Ascending aorta (tissue), 2 donors: ENCODE measurements around the gene SDK2. TPM values are rescaled to one million over a fixed set of nuclear protein-coding genes. Genes with fewer than 3 reads are reported as not detected.

ENCODE experiments used
- DNase-seq, 2 donors: peaks; one replicate each; pipeline ENCODE4 v3.0.0-alpha.2; 2019; ENCODE audit warnings: low spot score in 2 of 2
- H3K27ac ChIP-seq, 2 donors: fragments of 200-600 bp; sonication (generic); one replicate each; pipeline ENCODE4 v1.5.1; 2016 to 2017; ENCODE audit warnings: mild to moderate bottlenecking in 1 of 2
- H3K27me3 ChIP-seq: fragments of 200-600 bp; sonication (generic); one replicate; pipeline ENCODE4 v1.5.1; 2017
- H3K36me3 ChIP-seq, 2 donors: fragments of 200-600 bp; sonication (generic); one replicate each; pipeline ENCODE4 v1.5.1; 2016
- H3K4me1 ChIP-seq, 2 donors: fragments of 200-600 bp; sonication (generic); one replicate each; pipeline ENCODE4 v1.5.1; 2016 to 2017; ENCODE audit warnings: mild to moderate bottlenecking in 1 of 2
- H3K4me3 ChIP-seq, 2 donors: fragments of 200-600 bp; sonication (generic); one replicate each; pipeline ENCODE4 v1.5.1; 2016 to 2017; ENCODE audit warnings: mild to moderate bottlenecking in 1 of 2
- H3K9me3 ChIP-seq, 2 donors: fragments of 200-600 bp; sonication (generic); one replicate each; pipeline ENCODE4 v1.5.1; 2016
- CTCF ChIP-seq, 3 experiments: fragments of 200-600 bp in 2 of 3; fragments of 450-650 bp in 1 of 3; sonication (generic) in 2 of 3; IDR thresholded peaks; one replicate each; pipeline ENCODE4 v1.5.1; 2016 to 2019; ENCODE audit warnings: antibody characterized with exemption in 3 of 3, mild to moderate bottlenecking in 1 of 3, moderate library complexity in 1 of 3
- intact Hi-C: fragments of 100-400 bp; cut with DNase I; formaldehyde crosslinking; loops from one replicate; pipeline ENCODE4 v1.15.1; 2023
- total RNA-seq: library from RNA; depleted of rRNA; stranded (reverse); fragments of >200 nt; gene quantifications from one replicate; pipeline ENCODE4 v1.1.0, GENCODE V29; 2016

Gene SDK2
- total RNA-seq, 1 donor from 2014 or later, result 8.1 TPM

- H3K4me1 ChIP-seq, result peaks cover 0 to 10% of the 10 kb centered on the region in 2 donors
- TF ChIP-seq CTCF (IDR thresholded peaks at IDR 0.05), result no peak
- DNase-seq, result no peak
- no peaks in the 10 kb centered on the region for H3K27me3 ChIP-seq
- H3K4me3 ChIP-seq, result no peak overlapping the region
- intact Hi-C loops, result loop anchor here (10.0 kb wide), 1 partner anchor 807 kb away; no protein-coding TSS in a partner anchor
- H3K9me3 ChIP-seq, result no peaks in the 10 kb centered on the region
- no peaks in the 10 kb centered on the region for H3K36me3 ChIP-seq
- H3K27ac ChIP-seq, result no peak overlapping the region
Observed at GRCh38 chr17:73647772-73648542, 3.7 kb upstream of the SDK2 start.

GRCh38 chr17:73647301-73647695, 3.1 kb upstream of the SDK2 start:
- Histone ChIP-seq H3K9me3 (no peaks in the 10 kb centered on the region), H3K27ac (no peak overlapping the region), H3K4me3 (no peak overlapping the region), H3K36me3 (no peaks in the 10 kb centered on the region), H3K27me3 (no peaks in the 10 kb centered on the region), H3K4me1 (peaks cover 0 to 15% of the 10 kb centered on the region in 2 donors)
- no peak for TF ChIP-seq CTCF (IDR thresholded peaks at IDR 0.05)
- no peak for DNase-seq
- intact Hi-C loops, result loop anchor here (10.0 kb wide), 1 partner anchor 808 kb away; no protein-coding TSS in a partner anchor

- intact Hi-C loops, result loop anchor here (10.0 kb wide), 1 partner anchor 808 kb away; no protein-coding TSS in a partner anchor
- Histone ChIP-seq H3K9me3 (no peaks in the 10 kb centered on the region), H3K4me1 (peaks cover 5 to 18% of the 10 kb centered on the region in 2 donors), H3K27ac (no peak overlapping the region), H3K4me3 (no peak overlapping the region), H3K27me3 (no peaks in the 10 kb centered on the region), H3K36me3 (no peaks in the 10 kb centered on the region)
- TF ChIP-seq CTCF (IDR thresholded peaks at IDR 0.05), result no peak
- DNase-seq, result no peak
Observed at GRCh38 chr17:73646409-73647300, 2.4 kb upstream of the SDK2 start.

- DNase-seq, result no peak
- Histone ChIP-seq H3K27me3 (no peaks in the 10 kb centered on the region), H3K27ac (peak overlapping the region in 1 of 2 donors; percentile 66), H3K4me1 (peaks cover 6 to 18% of the 10 kb centered on the region in 2 donors), H3K36me3 (no peaks in the 10 kb centered on the region), H3K4me3 (peak overlapping the region; percentile 61 to 76), H3K9me3 (no peaks in the 10 kb centered on the region)
- TF ChIP-seq CTCF (IDR thresholded peaks at IDR 0.05), result peak in 1 of 3 experiments; percentile 6
- intact Hi-C loops, result loop anchor here (10.0 kb wide), 1 partner anchor 810 kb away; no protein-coding TSS in a partner anchor
Observed at GRCh38 chr17:73645050-73645871, 1.0 kb upstream of the SDK2 start.

- Histone ChIP-seq H3K36me3 (no peaks in the 10 kb centered on the region), H3K27me3 (no peaks in the 10 kb centered on the region), H3K27ac (peak overlapping the region; percentile 66 to 69), H3K9me3 (no peaks in the 10 kb centered on the region), H3K4me1 (peaks cover 10 to 26% of the 10 kb centered on the region in 2 donors), H3K4me3 (peak overlapping the region; percentile 61 to 76)
- no peak for DNase-seq
- no peak for TF ChIP-seq CTCF (IDR thresholded peaks at IDR 0.05)
- intact Hi-C loops, result loop anchor here (2.0 to 10.0 kb wide), 6 partner anchors 69 to 811 kb away; partner anchors contain the start of genes RPL38 and SLC39A11
Observed at GRCh38 chr17:73643852-73644144, 447 bp downstream of the SDK2 start.
